Left ventricle myocardium superior (tissue), 1 donor: ENCODE data around the gene BAIAP2L1. TPM values are rescaled to one million over a fixed set of nuclear protein-coding genes. Genes with fewer than 3 reads are reported as not detected.
"Not testable (repeated sequence)": the region's sequence is repeated elsewhere in the genome, so short reads cannot be mapped to it uniquely, and the experiment has no call there.

ENCODE experiments used
- ATAC-seq: fragments of 200-7000 bp; cut with Tn5 transposase; one replicate; pipeline ENCODE4 v1.9.1; 2020; ENCODE audit warnings: mild to moderate bottlenecking, moderate library complexity
- DNase-seq: peaks from one replicate; pipeline ENCODE4 v3.0.0-alpha.2; 2020
- intact Hi-C: fragments of 100-400 bp; cut with micrococcal nuclease; formaldehyde crosslinking; loops from one replicate; pipeline ENCODE4 v1.11.0; 2022
- total RNA-seq: library from RNA; stranded (reverse); fragmentation: NEBNext Ultra II Directional; extraction: Animal tissue kit (Norgen Biotek cat#: 25700); gene quantifications from one replicate; pipeline ENCODE4 v1.2.1, GENCODE V29; 2021
- donor health status: DM: no; HTN: yes; CAD: no; lungs with severe emphysema.

BAIAP2L1 gene
- total RNA-seq, 1 donor from 2014 or later = 2.0 TPM

- DNase-seq = no peak
- no peak for ATAC-seq
- intact Hi-C loops = no loop called here
Measured at GRCh38 chr7:98399890-98400541, 874 bp downstream of the BAIAP2L1 start.

- intact Hi-C loops = no loop called here
- ATAC-seq (no peak), DNase-seq (no peak)
Measured at GRCh38 chr7:98399462-98399861, 1.4 kb downstream of the BAIAP2L1 start.

GRCh38 chr7:98398567-98399372 is 2.1 kb downstream of the BAIAP2L1 start:
- ATAC-seq (no peak), DNase-seq (no peak)
- intact Hi-C loops = no loop called here

- ATAC-seq = no peak
- DNase-seq = no peak
- intact Hi-C loops = no loop called here
Measured at GRCh38 chr7:98396768-98397167, 4.1 kb downstream of the BAIAP2L1 start.

- ATAC-seq = no peak
- no peak for DNase-seq
- intact Hi-C loops = no loop called here
Measured at GRCh38 chr7:98395951-98396350, 4.9 kb downstream of the BAIAP2L1 start.

GRCh38 chr7:98395481-98395880 is 5.4 kb downstream of the BAIAP2L1 start:
- intact Hi-C loops = no loop called here
- ATAC-seq = no peak

GRCh38 chr7:98394377-98394836 is 6.5 kb downstream of the BAIAP2L1 start:
- DNase-seq (no peak), ATAC-seq (no peak)
- intact Hi-C loops = no loop called here

More at GRCh38 chr7:98395481-98395880, 5.4 kb downstream of the BAIAP2L1 start:
- no peak for DNase-seq

GRCh38 chr7:98387544-98388226 is 13.2 kb downstream of the BAIAP2L1 start:
- intact Hi-C loops = no loop called here
- DNase-seq = no peak
- ATAC-seq = no peak

- DNase-seq (no peak), ATAC-seq (no peak)
- intact Hi-C loops = no loop called here
Measured at GRCh38 chr7:98387131-98387530, 13.8 kb downstream of the BAIAP2L1 start.

- ATAC-seq, DNase-seq, intact Hi-C loops: not testable (repeated sequence)
Measured at GRCh38 chr7:98385532-98385931, 15.4 kb downstream of the BAIAP2L1 start.

GRCh38 chr7:98378210-98378819 is 22.6 kb downstream of the BAIAP2L1 start:
- ATAC-seq (no peak), DNase-seq (no peak)
- intact Hi-C loops = no loop called here

GRCh38 chr7:98376711-98377110 is 24.2 kb downstream of the BAIAP2L1 start:
- ATAC-seq (no peak), DNase-seq (no peak)
- intact Hi-C loops = no loop called here

- ATAC-seq = no peak
- intact Hi-C loops = no loop called here
Measured at GRCh38 chr7:98375664-98376063, 25.2 kb downstream of the BAIAP2L1 start.

GRCh38 chr7:98374285-98374680 is 26.6 kb downstream of the BAIAP2L1 start:
- intact Hi-C loops = no loop called here
- DNase-seq = no peak
- no peak for ATAC-seq

More at GRCh38 chr7:98375664-98376063, 25.2 kb downstream of the BAIAP2L1 start:
- no peak for DNase-seq

- ATAC-seq = no peak
Measured at GRCh38 chr7:98372993-98373392, 27.9 kb downstream of the BAIAP2L1 start.

GRCh38 chr7:98369726-98370125 is 31.2 kb downstream of the BAIAP2L1 start:
- DNase-seq = no peak
- ATAC-seq = no peak
- intact Hi-C loops = no loop called here

More at GRCh38 chr7:98372993-98373392, 27.9 kb downstream of the BAIAP2L1 start:
- DNase-seq = no peak
- intact Hi-C loops = no loop called here

- DNase-seq = no peak
- ATAC-seq = no peak
- intact Hi-C loops = no loop called here
Measured at GRCh38 chr7:98368716-98369115, 32.2 kb downstream of the BAIAP2L1 start.

- ATAC-seq (no peak), DNase-seq (no peak)
- intact Hi-C loops = no loop called here
Measured at GRCh38 chr7:98366562-98366938, 34.3 kb downstream of the BAIAP2L1 start.

- intact Hi-C loops = no loop called here
- peak; percentile 91 for ATAC-seq
- peak; percentile 49 for DNase-seq
Measured at GRCh38 chr7:98365863-98366561, 34.9 kb downstream of the BAIAP2L1 start.
